Smooth muscle cell (in vitro differentiated cells): ENCODE results near the gene OR9K2. TPM values are rescaled to one million over a fixed set of nuclear protein-coding genes. Genes with fewer than 3 reads are reported as not detected.

Experiments
- DNase-seq: peaks from one replicate; lab custom pipeline; 2025; ENCODE audit not compliant: unreplicated experiment; lab: John Stamatoyannopoulos, UW
- H2AFZ ChIP-seq: fragments of 200-600 bp; sonication (generic); 2 replicates; pipeline ENCODE4 v1.6.0; 2016; ENCODE audit warnings: antibody characterized with exemption, low read depth, mild to moderate bottlenecking
- H3F3A ChIP-seq: fragments of 200-600 bp; sonication (generic); 2 replicates; pipeline ENCODE4 v1.6.0; 2017; ENCODE audit warnings: antibody characterized with exemption, low read depth
- H3K27ac ChIP-seq: fragments of 200-600 bp; sonication (generic); 2 replicates; pipeline ENCODE4 v1.5.1; 2016; ENCODE audit warnings: low read depth, mild to moderate bottlenecking
- H3K27me3 ChIP-seq: fragments of 200-600 bp; sonication (generic); 2 replicates; pipeline ENCODE4 v1.6.1; 2016; ENCODE audit warnings: low read depth, mild to moderate bottlenecking
- H3K36me3 ChIP-seq: fragments of 200-600 bp; sonication (generic); 2 replicates; pipeline ENCODE4 v1.5.1; 2016; ENCODE audit warnings: low read depth
- H3K4me1 ChIP-seq: fragments of 200-600 bp; sonication (generic); 2 replicates; pipeline ENCODE4 v1.5.1; 2016; ENCODE audit warnings: low read depth
- H3K4me2 ChIP-seq: fragments of 200-600 bp; sonication (generic); 2 replicates; pipeline ENCODE4 v1.6.0; 2016; ENCODE audit warnings: mild to moderate bottlenecking
- H3K4me3 ChIP-seq: fragments of 200-600 bp; sonication (generic); 2 replicates; pipeline ENCODE4 v1.5.1; 2016; ENCODE audit warnings: mild to moderate bottlenecking
- H3K79me2 ChIP-seq: fragments of 200-600 bp; sonication (generic); 2 replicates; pipeline ENCODE4 v1.6.0; 2016; ENCODE audit warnings: low read depth, mild to moderate bottlenecking
- H3K9ac ChIP-seq: fragments of 200-600 bp; sonication (generic); 2 replicates; pipeline ENCODE4 v1.6.0; 2016; ENCODE audit warnings: low read depth
- H3K9me3 ChIP-seq: fragments of 200-600 bp; sonication (generic); replicated peaks from 2 replicates; pipeline ENCODE4 v1.5.1; 2016; ENCODE audit warnings: low read depth
- H4K20me1 ChIP-seq: fragments of 200-600 bp; sonication (generic); 2 replicates; pipeline ENCODE4 v1.6.0; 2016; ENCODE audit warnings: low read depth
- WGBS: methylation state at CpG from one replicate; pipeline ENCODE4 v1.1.7; 2016; ENCODE audit warnings: low lambda C conversion rate; 5-methylcytosine and 5-hydroxymethylcytosine counted together
- polyA plus RNA-seq: library from polyadenylated mRNA; unstranded; fragments of >200 nt; fragmentation: Nextera tagmentation; extraction: Ambion mirVana; gene quantifications from 2 replicates; pipeline ENCODE4 v1.2.1, GENCODE V29; 2016
- total RNA-seq: library from RNA; depleted of rRNA; stranded (reverse); fragments of >200 nt; gene quantifications from 2 replicates; pipeline ENCODE4 v1.2.3, GENCODE V29; 2014
- TF ChIP-seq, protein P1 (sequence below): fragments of 200-600 bp; sonication (generic); IDR thresholded peaks from 2 replicates; pipeline ENCODE4 v1.5.1; 2017; ENCODE audit warnings: borderline replicate concordance, mild to moderate bottlenecking, antibody characterized with exemption; ENCODE audit not compliant: insufficient read depth, poor library complexity, severe bottlenecking

Gene OR9K2
- not detected in 2 replicates for total RNA-seq
- polyA plus RNA-seq: not detected in 2 replicates

DNA sequence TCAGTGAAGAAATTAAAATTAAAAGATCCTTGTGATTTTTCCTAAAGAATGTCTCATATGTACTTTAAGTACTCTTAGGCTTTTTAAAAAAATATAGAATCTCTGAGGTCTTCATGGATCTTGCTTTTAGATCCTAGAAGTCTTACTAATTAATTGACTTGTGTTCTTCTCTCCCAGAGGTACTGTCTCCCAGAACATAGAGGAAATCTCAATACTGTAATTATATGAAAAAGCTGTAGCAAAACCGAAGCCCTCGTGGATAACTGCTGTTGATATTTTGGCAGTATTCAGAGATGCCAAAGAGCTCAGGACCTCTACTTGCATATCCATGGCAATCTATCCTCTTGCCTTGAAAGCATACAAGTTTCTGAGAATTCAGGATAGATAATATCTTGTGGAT lies at the start of gene OR9K2:
TSS of gene OR9K2 (plus strand) at position 301 of the 400 bp plus-strand sequence. CDS start 3,429 bp downstream, outside the sequence.
- H3K9ac ChIP-seq: no peak within 1 kb of the TSS
- 87% methylated on average over 2 of the region's 2 CpGs for WGBS
- no peaks in the 10 kb centered on the region for H3K36me3 ChIP-seq
- H3K27ac ChIP-seq: no peak within 1 kb of the TSS
- H3K27me3 ChIP-seq: peaks cover 4% of the 10 kb centered on the region
- no peak within 1 kb of the TSS for H3K4me3 ChIP-seq
- no peak within 1 kb of the TSS for H3K4me2 ChIP-seq
- no peaks in the 10 kb centered on the region for H3K79me2 ChIP-seq
- no peak within 1 kb of the TSS for H2AFZ ChIP-seq
- no peaks in the 10 kb centered on the region for H3K4me1 ChIP-seq
- no peaks in the 10 kb centered on the region for H3K9me3 ChIP-seq
- no peaks in the 10 kb centered on the region for H4K20me1 ChIP-seq
- H3F3A ChIP-seq: no peaks in the 10 kb centered on the region
- no peak for DNase-seq
- TF ChIP-seq, protein P1, sequence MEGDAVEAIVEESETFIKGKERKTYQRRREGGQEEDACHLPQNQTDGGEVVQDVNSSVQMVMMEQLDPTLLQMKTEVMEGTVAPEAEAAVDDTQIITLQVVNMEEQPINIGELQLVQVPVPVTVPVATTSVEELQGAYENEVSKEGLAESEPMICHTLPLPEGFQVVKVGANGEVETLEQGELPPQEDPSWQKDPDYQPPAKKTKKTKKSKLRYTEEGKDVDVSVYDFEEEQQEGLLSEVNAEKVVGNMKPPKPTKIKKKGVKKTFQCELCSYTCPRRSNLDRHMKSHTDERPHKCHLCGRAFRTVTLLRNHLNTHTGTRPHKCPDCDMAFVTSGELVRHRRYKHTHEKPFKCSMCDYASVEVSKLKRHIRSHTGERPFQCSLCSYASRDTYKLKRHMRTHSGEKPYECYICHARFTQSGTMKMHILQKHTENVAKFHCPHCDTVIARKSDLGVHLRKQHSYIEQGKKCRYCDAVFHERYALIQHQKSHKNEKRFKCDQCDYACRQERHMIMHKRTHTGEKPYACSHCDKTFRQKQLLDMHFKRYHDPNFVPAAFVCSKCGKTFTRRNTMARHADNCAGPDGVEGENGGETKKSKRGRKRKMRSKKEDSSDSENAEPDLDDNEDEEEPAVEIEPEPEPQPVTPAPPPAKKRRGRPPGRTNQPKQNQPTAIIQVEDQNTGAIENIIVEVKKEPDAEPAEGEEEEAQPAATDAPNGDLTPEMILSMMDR: no peak

DNA sequence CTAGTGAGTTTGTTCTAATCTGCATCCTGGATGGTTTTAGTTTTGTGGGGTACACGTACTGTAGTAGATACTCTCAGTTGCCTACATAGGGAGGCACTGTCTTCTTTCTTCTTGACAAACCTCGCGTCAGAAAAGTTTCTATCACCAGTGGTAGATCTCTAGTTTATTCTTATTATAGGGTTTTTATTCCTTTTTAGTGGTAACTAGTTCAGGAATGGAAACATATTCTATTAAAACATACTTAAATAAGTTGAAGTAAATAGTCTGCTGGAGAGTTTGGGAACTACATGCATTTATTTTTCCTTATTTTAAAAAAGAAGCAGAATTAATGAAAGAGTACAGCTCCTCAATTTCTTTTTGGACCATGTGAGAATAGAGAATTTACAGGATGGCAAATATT lies 33.6 kb upstream of the OR9K2 start:
- Histone ChIP-seq H2AFZ (no peak overlapping the region), H4K20me1 (no peaks in the 10 kb centered on the region), H3K9me3 (no peaks in the 10 kb centered on the region), H3K27me3 (no peaks in the 10 kb centered on the region), H3K4me1 (no peaks in the 10 kb centered on the region), H3K27ac (no peak overlapping the region), H3K9ac (no peak overlapping the region), H3F3A (no peaks in the 10 kb centered on the region), H3K36me3 (no peaks in the 10 kb centered on the region), H3K79me2 (no peaks in the 10 kb centered on the region), H3K4me2 (no peak overlapping the region), H3K4me3 (no peak overlapping the region)
- WGBS: 90% methylated on average over 3 of the region's 3 CpGs
- TF ChIP-seq, protein P1: no peak
- no peak for DNase-seq

DNA sequence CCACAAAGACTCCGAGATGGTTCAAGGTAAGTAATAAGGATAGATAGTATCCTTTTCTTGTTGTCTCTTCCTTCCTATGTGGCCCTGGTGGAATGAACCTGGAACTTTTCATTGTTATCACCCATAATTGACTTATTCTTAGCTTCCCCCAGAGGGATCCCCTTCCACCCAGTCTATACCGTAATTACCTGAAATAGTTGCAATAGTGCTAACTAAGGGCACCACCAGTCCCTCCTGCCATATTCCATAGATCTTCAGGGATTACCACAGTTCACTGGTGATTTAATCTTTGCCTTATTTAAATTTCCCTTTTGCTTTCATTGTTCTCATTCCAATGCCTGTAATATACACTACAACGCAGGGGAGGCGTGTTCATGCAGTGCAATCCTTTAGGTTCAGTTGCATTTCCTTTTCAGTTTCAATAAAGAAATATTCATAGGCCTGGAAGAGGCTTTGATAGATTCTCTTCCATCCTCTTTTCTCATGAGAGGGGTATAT lies 13.8 kb upstream of the OR9K2 start:
- Histone ChIP-seq H3K79me2 (no peaks in the 10 kb centered on the region), H3K27ac (no peak overlapping the region), H3K4me3 (no peak overlapping the region), H3K27me3 (no peaks in the 10 kb centered on the region), H4K20me1 (no peaks in the 10 kb centered on the region), H3F3A (no peaks in the 10 kb centered on the region), H2AFZ (no peak overlapping the region), H3K36me3 (no peaks in the 10 kb centered on the region), H3K9me3 (no peaks in the 10 kb centered on the region), H3K4me2 (no peak overlapping the region), H3K9ac (no peak overlapping the region), H3K4me1 (no peaks in the 10 kb centered on the region)
- TF ChIP-seq, protein P1: no peak
- WGBS: 77% methylated on average over 4 of the region's 4 CpGs
- DNase-seq: no peak

DNA sequence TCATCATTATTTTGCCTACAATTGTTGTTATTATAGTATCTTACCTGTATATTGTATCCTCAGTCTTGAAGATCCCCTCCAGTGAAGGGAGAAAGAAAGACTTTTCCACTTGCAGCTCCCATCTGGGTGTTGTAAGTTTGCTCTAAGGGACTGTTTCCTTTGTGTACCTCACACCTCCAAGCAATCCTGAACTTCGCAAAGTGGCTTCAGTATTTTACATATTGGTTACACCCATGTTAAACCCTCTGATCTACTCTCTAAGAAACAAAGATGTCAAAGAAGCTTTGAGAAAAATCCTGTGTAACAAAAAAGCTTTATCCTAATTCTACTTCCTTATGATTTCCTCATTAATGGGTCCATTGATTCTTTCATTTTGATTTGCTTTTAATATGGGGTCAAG lies 10.1 kb upstream of the OR9K2 start:
- H3K9me3 ChIP-seq: no peaks in the 10 kb centered on the region
- no peaks in the 10 kb centered on the region for H3K4me1 ChIP-seq
- no peaks in the 10 kb centered on the region for H4K20me1 ChIP-seq
- no peak overlapping the region for H3K4me2 ChIP-seq
- no peak for DNase-seq
- no peaks in the 10 kb centered on the region for H3F3A ChIP-seq
- WGBS: 83% methylated on average over 1 of the region's 1 CpG
- no peaks in the 10 kb centered on the region for H3K27me3 ChIP-seq
- no peak overlapping the region for H2AFZ ChIP-seq
- no peak overlapping the region for H3K9ac ChIP-seq
- no peak overlapping the region for H3K27ac ChIP-seq
- H3K36me3 ChIP-seq: no peaks in the 10 kb centered on the region
- no peaks in the 10 kb centered on the region for H3K79me2 ChIP-seq
- no peak overlapping the region for H3K4me3 ChIP-seq
- TF ChIP-seq, protein P1: no peak
